HL-60 (cell line): ENCODE measurements around the gene DENND1A.

Experiments
- GABPA ChIP-seq: IDR thresholded peaks from 2 replicates; pipeline ENCODE4 v1.6.1; 2012; ENCODE audit warnings: low read depth
- SPI1 ChIP-seq: IDR thresholded peaks from 2 replicates; pipeline ENCODE4 v1.6.1; 2012; ENCODE audit warnings: low read depth, mild to moderate bottlenecking, borderline replicate concordance

- TF ChIP-seq GABPA (no peak), SPI1 (no peak)
These were observed 569.5 kb downstream of the DENND1A start for GRCh38 chr9:123360161-123361085.
